Measurements from ENCODE around the gene VAV2. TPM values are rescaled to one million over a fixed set of nuclear protein-coding genes. Genes with fewer than 3 reads are reported as not detected.

VAV2 gene
- total RNA-seq, 1 experiment from 2014 or later: 24.7 TPM

- H3K27me3 ChIP-seq (ENCODE audit: control insufficient read depth, insufficient read depth, low read length): no peaks in the 10 kb centered on the region
- H3K4me3 ChIP-seq (ENCODE audit: low read depth in 2 of 2, low read length in 2 of 2): no peak overlapping the region
- no peaks in the 10 kb centered on the region for H3K4me1 ChIP-seq (ENCODE audit: control insufficient read depth, insufficient read depth, low read length)
- H3K9me3 ChIP-seq (ENCODE audit: control insufficient read depth, insufficient read depth, low read depth, low read length): no peaks in the 10 kb centered on the region
- intact Hi-C loops (cut with micrococcal nuclease; ENCODE audit: unreplicated experiment) (no loop called here), in situ Hi-C loops (cut with HindIII; ENCODE audit: low pct_unique_long_range_greater_than_20kb, low sequenced_read_pairs) (no loop called here)
- H3K36me3 ChIP-seq (ENCODE audit: control insufficient read depth, insufficient read depth, low read length): no peaks in the 10 kb centered on the region
- ATAC-seq (no peak), DNase-seq (ENCODE audit: low read depth, low spot score) (no peak)
- H3K27ac ChIP-seq (ENCODE audit: low read length): no peak overlapping the region
- CTCF ChIA-PET: no interaction called here
- BruUV-seq (replicated peaks): no TSS peak
- TF ChIP-seq REST (IDR thresholded peaks at IDR 0.05; ENCODE audit: insufficient read depth in 1 of 2, low read depth in 2 of 2, low read length in 1 of 2) (no peak), SIN3A (IDR thresholded peaks at IDR 0.05; ENCODE audit: borderline replicate concordance, insufficient read depth, low read depth, low read length) (no peak), POLR2AphosphoS5 (IDR thresholded peaks at IDR 0.05; ENCODE audit: low read depth, low read length) (no peak), TCF7L2 (IDR thresholded peaks at IDR 0.05; ENCODE audit: low read depth, low read length) (no peak), CTCF (IDR thresholded peaks at IDR 0.05) (no peak)
- POLR2A ChIA-PET: no interaction called here
Observed at GRCh38 chr9:133716564-133717112, 275.5 kb downstream of the VAV2 start.

- ChIA-PET POLR2A (no interaction called here), CTCF (no interaction called here)
- BruUV-seq (replicated peaks): no TSS peak
- Histone ChIP-seq H3K27ac (ENCODE audit: low read length) (no peak overlapping the region), H3K4me3 (ENCODE audit: low read depth in 2 of 2, low read length in 2 of 2) (no peak overlapping the region), H3K4me1 (ENCODE audit: control insufficient read depth, insufficient read depth, low read length) (no peaks in the 10 kb centered on the region; the same call in 1 of the 2 replicates), H3K27me3 (ENCODE audit: control insufficient read depth, insufficient read depth, low read length) (no peaks in the 10 kb centered on the region), H3K36me3 (ENCODE audit: control insufficient read depth, insufficient read depth, low read length) (no peaks in the 10 kb centered on the region), H3K9me3 (ENCODE audit: control insufficient read depth, insufficient read depth, low read depth, low read length) (no peaks in the 10 kb centered on the region)
- DNase-seq (ENCODE audit: low read depth, low spot score): no peak
- in situ Hi-C loops (cut with HindIII; ENCODE audit: low pct_unique_long_range_greater_than_20kb, low sequenced_read_pairs): no loop called here
- peak; percentile 68 for TF ChIP-seq CTCF (IDR thresholded peaks at IDR 0.05)
- TF ChIP-seq POLR2AphosphoS5 (IDR thresholded peaks at IDR 0.05; ENCODE audit: low read depth, low read length): no peak
- intact Hi-C loops (cut with micrococcal nuclease; ENCODE audit: unreplicated experiment): no loop called here
- ATAC-seq: peak; percentile 23; the same call in 1 of the 2 replicates
Observed at GRCh38 chr9:133715866-133716563, 276.1 kb downstream of the VAV2 start.
